Kidney epithelial cell (primary cell): Measurements from ENCODE around the gene IARS1. TPM values are rescaled to one million over a fixed set of nuclear protein-coding genes. Genes with fewer than 3 reads are reported as not detected.
A peak's percentile ranks its signal among the peaks of the same experiment; 100 is the strongest.

Source experiments
- DNase-seq: peaks from one replicate; pipeline ENCODE4 v3.0.0-alpha.2; 2010; ENCODE audit warnings: low read depth
- H3K27me3 ChIP-seq: 2 replicates; pipeline ENCODE4 v1.6.0; 2011; ENCODE audit warnings: low read length; ENCODE audit not compliant: control insufficient read depth, insufficient read depth
- H3K36me3 ChIP-seq: 2 replicates; pipeline ENCODE4 v1.5.1; 2011; ENCODE audit warnings: low read length; ENCODE audit not compliant: control insufficient read depth, insufficient read depth
- H3K4me3 ChIP-seq: 2 replicates; pipeline ENCODE4 v1.5.1; 2011; ENCODE audit warnings: low read depth, mild to moderate bottlenecking, control low read depth, low read length
- CTCF ChIP-seq: IDR thresholded peaks from 2 replicates; pipeline ENCODE4 v1.5.1; 2011; ENCODE audit warnings: mild to moderate bottlenecking, moderate library complexity, low read length, control low read depth, inconsistent platforms; ENCODE audit not compliant: insufficient read depth, poor library complexity, severe bottlenecking
- total RNA-seq: library from RNA; depleted of rRNA; stranded (reverse); fragments of >200 nt; gene quantifications from 2 replicates; pipeline ENCODE4 v1.2.3, GENCODE V29; 2015

Gene IARS1
- total RNA-seq, 1 donor from 2014 or later, result 296 TPM

GRCh38 chr9:92328225-92328624, 34.7 kb upstream of the IARS1 start:
- H3K4me3 ChIP-seq, result no peak overlapping the region

GRCh38 chr9:92327283-92327850, 33.9 kb upstream of the IARS1 start:
- H3K36me3 ChIP-seq, result no peaks in the 10 kb centered on the region
- H3K27me3 ChIP-seq, result no peaks in the 10 kb centered on the region
- TF ChIP-seq CTCF, result no peak
- no peak overlapping the region for H3K4me3 ChIP-seq
- no peak for DNase-seq

More at GRCh38 chr9:92328225-92328624, 34.7 kb upstream of the IARS1 start:
- no peaks in the 10 kb centered on the region for H3K36me3 ChIP-seq
- no peaks in the 10 kb centered on the region for H3K27me3 ChIP-seq
- no peak for DNase-seq
- TF ChIP-seq CTCF, result no peak

GRCh38 chr9:92325991-92326500, 32.5 kb upstream of the IARS1 start:
- H3K36me3 ChIP-seq, result no peaks in the 10 kb centered on the region
- no peak for DNase-seq
- no peak for TF ChIP-seq CTCF
- no peaks in the 10 kb centered on the region for H3K27me3 ChIP-seq
- H3K4me3 ChIP-seq, result peak overlapping the region; percentile 54

GRCh38 chr9:92325269-92325990, 31.9 kb upstream of the IARS1 start, which contains the start of the genes CENPP and NOL8:
Gene CENPP, plus strand, starts transcription at chr9:92325953.
Gene NOL8, minus strand, starts transcription at chr9:92325350. Its CDS starts 1,189 bp downstream, at chr9:92324161.
- Histone ChIP-seq H3K27me3 (no peaks in the 10 kb centered on the region), H3K4me3 (peak within 1 kb of the TSS; percentile 54), H3K36me3 (no peaks in the 10 kb centered on the region)
- DNase-seq, result peak; percentile 43
- no peak for TF ChIP-seq CTCF

GRCh38 chr9:92324889-92325268, 31.4 kb upstream of the IARS1 start:
- Histone ChIP-seq H3K27me3 (no peaks in the 10 kb centered on the region), H3K36me3 (no peaks in the 10 kb centered on the region), H3K4me3 (peak overlapping the region; percentile 54)
- DNase-seq, result no peak
- TF ChIP-seq CTCF, result no peak
